Epithelial cell of esophagus (primary cell): ENCODE data around the gene GGT7.

Source experiments
- DNase-seq: peaks from one replicate; pipeline ENCODE4 v3.0.0; 2010; ENCODE audit warnings: low read depth
- H3K4me3 ChIP-seq: 2 replicates; pipeline ENCODE4 v1.5.1; 2011; ENCODE audit warnings: mild to moderate bottlenecking, low read length, control low read depth
- TF ChIP-seq, protein P1 (sequence below): IDR thresholded peaks from 2 replicates; pipeline ENCODE4 v1.5.1; 2011; ENCODE audit warnings: low read depth, mild to moderate bottlenecking, low read length, control low read depth, inconsistent platforms; ENCODE audit not compliant: insufficient read depth; ENCODE audit errors: missing control alignments

Gene GGT7, protein sequence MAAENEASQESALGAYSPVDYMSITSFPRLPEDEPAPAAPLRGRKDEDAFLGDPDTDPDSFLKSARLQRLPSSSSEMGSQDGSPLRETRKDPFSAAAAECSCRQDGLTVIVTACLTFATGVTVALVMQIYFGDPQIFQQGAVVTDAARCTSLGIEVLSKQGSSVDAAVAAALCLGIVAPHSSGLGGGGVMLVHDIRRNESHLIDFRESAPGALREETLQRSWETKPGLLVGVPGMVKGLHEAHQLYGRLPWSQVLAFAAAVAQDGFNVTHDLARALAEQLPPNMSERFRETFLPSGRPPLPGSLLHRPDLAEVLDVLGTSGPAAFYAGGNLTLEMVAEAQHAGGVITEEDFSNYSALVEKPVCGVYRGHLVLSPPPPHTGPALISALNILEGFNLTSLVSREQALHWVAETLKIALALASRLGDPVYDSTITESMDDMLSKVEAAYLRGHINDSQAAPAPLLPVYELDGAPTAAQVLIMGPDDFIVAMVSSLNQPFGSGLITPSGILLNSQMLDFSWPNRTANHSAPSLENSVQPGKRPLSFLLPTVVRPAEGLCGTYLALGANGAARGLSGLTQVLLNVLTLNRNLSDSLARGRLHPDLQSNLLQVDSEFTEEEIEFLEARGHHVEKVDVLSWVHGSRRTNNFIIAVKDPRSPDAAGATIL

DNA sequence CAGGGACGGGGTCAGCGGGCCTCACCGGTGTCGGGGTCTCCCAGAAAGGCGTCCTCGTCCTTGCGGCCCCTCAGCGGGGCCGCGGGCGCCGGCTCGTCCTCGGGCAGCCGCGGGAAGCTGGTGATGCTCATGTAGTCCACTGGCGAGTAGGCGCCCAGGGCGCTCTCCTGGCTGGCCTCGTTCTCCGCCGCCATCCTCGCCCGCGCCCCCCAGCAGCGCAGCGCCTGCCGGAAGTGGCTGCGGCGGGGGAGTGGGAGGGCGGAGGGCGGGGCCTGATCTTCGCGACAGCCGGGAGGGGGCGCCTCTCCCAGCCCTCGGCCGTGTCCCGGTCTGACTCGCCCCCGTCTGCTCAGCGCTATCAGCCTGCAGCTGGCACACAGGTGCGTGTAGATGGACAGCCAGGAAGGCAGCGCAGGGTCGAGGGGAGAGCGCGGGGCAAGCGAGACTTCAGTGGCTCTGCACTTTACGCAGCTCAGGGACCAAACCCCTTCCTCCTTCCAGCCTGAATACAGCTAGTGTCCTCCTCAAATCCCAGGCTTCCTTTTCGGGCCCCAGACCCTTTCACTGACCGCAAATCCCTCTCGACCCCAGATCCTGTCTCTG is at the start of gene GGT7:
GGT7 (minus strand) TSS at position 235 of the 603 bp plus-strand sequence; CDS start at position 194, 41 bp downstream.
- peak within 1 kb of the TSS; percentile 50 for H3K4me3 ChIP-seq
- peak; percentile 74 for DNase-seq
- TF ChIP-seq, protein P1, sequence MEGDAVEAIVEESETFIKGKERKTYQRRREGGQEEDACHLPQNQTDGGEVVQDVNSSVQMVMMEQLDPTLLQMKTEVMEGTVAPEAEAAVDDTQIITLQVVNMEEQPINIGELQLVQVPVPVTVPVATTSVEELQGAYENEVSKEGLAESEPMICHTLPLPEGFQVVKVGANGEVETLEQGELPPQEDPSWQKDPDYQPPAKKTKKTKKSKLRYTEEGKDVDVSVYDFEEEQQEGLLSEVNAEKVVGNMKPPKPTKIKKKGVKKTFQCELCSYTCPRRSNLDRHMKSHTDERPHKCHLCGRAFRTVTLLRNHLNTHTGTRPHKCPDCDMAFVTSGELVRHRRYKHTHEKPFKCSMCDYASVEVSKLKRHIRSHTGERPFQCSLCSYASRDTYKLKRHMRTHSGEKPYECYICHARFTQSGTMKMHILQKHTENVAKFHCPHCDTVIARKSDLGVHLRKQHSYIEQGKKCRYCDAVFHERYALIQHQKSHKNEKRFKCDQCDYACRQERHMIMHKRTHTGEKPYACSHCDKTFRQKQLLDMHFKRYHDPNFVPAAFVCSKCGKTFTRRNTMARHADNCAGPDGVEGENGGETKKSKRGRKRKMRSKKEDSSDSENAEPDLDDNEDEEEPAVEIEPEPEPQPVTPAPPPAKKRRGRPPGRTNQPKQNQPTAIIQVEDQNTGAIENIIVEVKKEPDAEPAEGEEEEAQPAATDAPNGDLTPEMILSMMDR: peak; percentile 43

DNA sequence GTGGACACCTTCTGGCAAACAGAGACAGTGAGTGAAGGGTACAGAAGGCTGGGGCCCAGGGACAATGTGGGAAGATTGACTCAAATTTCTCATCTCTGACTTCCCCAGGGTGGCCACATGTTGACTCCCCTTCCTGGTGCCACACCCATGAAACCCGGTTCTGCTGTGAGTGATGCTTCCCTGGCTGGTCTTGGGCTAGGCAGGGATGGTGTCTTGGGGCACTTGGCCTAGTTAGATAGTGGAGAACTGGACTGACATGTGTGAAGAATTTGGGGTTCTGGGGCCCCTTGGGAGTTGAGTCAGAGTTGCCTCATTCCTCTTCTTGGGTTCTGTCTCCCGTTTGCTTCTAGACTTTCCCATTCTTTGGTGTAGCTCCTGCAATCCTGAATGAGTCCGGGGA is 48.8 kb upstream of the GGT7 start:
- peak; percentile 40 for DNase-seq
- no peak overlapping the region for H3K4me3 ChIP-seq
- TF ChIP-seq, protein P1: no peak

DNA sequence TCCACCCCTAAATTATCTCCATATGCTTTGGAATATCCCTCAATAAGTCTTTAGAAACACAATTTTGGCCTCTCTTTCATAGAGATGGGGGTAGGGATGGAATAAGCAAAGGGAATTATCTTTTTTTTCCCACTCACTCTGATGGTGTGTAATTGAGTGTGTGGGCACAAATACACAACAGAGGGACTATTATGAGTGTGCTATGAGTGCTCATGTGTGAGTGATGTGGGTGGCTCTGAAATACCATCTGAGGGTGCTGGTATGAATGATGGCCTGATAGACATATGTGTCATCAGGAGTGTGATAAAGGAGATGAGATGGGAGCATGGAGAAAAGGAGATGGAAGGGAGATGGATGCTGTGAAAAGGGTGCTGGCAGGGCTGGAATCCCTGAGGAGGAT is 47.4 kb upstream of the GGT7 start:
- TF ChIP-seq, protein P1: no peak
- DNase-seq: no peak
- H3K4me3 ChIP-seq: no peak overlapping the region

DNA sequence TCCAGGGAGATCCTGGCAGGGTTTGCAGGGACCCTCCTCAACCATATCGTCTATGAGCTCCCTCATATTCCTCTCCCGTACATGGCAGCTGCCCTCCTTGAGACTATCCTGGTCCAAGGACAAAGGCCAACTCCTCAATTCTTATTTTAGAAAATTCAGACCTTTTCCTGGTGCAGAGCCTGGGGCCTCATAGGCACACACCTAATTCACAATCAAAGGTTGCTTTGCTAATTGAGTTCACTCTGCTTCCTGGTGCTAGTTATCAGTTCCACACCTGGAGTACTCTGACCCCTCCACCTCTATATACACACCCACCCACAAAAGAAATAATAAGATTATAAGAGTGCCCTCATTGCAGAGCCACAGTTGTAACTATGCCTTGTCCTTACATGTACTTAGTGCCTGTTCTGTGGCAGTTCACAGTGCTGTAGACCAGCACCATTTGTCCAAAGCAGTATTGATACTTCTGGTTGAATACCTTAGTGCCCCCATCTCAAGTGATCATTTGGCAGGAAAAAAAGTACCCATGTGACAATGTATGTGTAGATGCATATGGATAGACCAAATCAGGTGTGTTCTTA is 44.2 kb upstream of the GGT7 start:
- TF ChIP-seq, protein P1: no peak
- H3K4me3 ChIP-seq: no peak overlapping the region
- no peak for DNase-seq

DNA sequence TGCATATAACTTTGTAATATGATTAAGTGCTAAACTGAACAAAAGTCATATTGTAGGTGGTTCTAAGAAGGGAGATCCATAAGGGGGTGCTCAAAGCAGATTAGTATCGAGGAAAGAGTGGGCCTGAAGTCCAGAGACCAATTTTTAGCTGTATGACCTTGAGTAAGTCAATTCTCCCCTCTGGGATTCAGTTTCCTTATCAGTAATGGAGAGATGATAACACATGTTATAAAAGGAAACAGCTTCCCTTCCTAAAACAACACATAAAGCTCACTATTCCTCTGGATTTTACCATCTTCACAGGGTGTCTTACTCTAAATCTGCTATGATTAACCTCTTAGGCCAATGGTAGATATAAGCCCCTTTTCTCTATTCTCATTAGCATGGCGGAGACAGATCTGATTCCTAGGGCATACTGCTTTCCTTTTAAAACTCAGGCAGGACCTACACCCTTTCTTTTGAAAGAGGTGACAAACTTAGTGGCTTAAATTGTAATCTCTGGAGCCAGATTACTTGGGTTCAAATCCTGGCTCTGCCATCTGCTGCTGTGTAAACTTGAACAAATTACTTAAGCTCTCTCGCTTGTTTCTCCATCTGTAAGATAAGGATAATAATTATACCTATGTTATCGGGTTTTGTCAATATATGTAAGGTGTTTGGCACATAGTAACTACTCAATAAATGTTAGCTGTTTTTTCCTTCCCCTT is 43.2 kb upstream of the GGT7 start:
- no peak for DNase-seq
- TF ChIP-seq, protein P1: no peak
- H3K4me3 ChIP-seq: no peak overlapping the region

DNA sequence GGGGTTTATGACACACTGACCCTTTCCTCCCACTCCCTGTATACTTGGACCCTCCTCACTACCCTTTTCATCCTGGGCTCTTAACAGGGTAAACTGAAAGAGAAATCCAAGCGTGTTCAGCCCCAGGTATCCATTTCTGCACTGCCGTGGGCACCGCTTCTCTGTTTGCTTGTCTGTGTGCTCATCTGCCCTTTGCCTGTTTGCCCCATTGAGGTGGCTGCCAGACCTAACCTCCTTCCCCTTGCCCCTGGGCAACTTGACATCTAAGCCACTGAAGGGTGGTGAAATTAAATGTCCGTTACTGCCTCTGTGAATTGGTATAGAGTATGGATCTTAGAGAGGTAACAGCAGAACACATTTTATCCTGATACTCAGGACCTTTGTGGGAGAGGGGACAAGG is 42.5 kb upstream of the GGT7 start:
- no peak for DNase-seq
- no peak overlapping the region for H3K4me3 ChIP-seq
- TF ChIP-seq, protein P1: no peak
